K562 (cell line): Measurements from ENCODE around the gene MAP3K13.

Experiments
- EP300 ChIP-seq: IDR thresholded peaks from 2 replicates; pipeline ENCODE4 v1.6.1; 2012; ENCODE audit warnings: low read length, improper control_type of control experiment
- HMG20B ChIP-seq: fragments of 250-450 bp; sonication (Bioruptor Pico); IDR thresholded peaks from 2 replicates; pipeline ENCODE4 v1.5.0; 2021; ENCODE audit warnings: mild to moderate bottlenecking
- MEF2D ChIP-seq: conservative IDR thresholded peaks from 2 replicates; pipeline ENCODE4 v1.6.1; 2016; ENCODE audit warnings: low read depth, missing genetic modification characterization, missing compliant biosample characterization
- ZNF274 ChIP-seq: IDR thresholded peaks from 2 replicates; pipeline ENCODE4 v1.6.1; 2011; ENCODE audit warnings: low read depth, mild to moderate bottlenecking, low read length, moderate library complexity, borderline replicate concordance

GRCh38 chr3:185442031-185442430, 79.1 kb downstream of the MAP3K13 start:
- TF ChIP-seq EP300 = no peak
- TF ChIP-seq ZNF274 = no peak
- TF ChIP-seq HMG20B (CRISPR knock-in tag) = no peak
- no peak for TF ChIP-seq MEF2D
